Loucy (cell line): ENCODE results near the gene LIPN.

ENCODE experiments used
- H2AFZ ChIP-seq: fragments of 200-600 bp; sonication (generic); 2 replicates; pipeline ENCODE4 v1.6.0; 2016; ENCODE audit warnings: antibody characterized with exemption, mild to moderate bottlenecking, low read length, moderate library complexity
- H3F3A ChIP-seq: fragments of 200-600 bp; 2 replicates; pipeline ENCODE4 v1.6.0; 2016; ENCODE audit warnings: antibody characterized with exemption, low read depth, mild to moderate bottlenecking
- H3K27me3 ChIP-seq: fragments of 200-600 bp; sonication (generic); 2 replicates; pipeline ENCODE4 v1.6.1; 2014; ENCODE audit warnings: low read length, mild to moderate bottlenecking; ENCODE audit not compliant: insufficient read depth, poor library complexity, severe bottlenecking
- H3K36me3 ChIP-seq: fragments of 200-600 bp; sonication (generic); 2 replicates; pipeline ENCODE4 v1.6.1; 2016; ENCODE audit warnings: low read length; ENCODE audit not compliant: insufficient read depth
- H3K4me1 ChIP-seq: fragments of 200-600 bp; sonication (generic); 2 replicates; pipeline ENCODE4 v1.5.1; 2014; ENCODE audit warnings: low read length, mild to moderate bottlenecking; ENCODE audit not compliant: insufficient read depth, poor library complexity, severe bottlenecking
- H3K4me2 ChIP-seq: fragments of 200-600 bp; sonication (generic); 2 replicates; pipeline ENCODE4 v1.6.0; 2014; ENCODE audit warnings: antibody characterized with exemption, low read length, low read depth, mild to moderate bottlenecking; ENCODE audit not compliant: poor library complexity, severe bottlenecking
- H3K4me3 ChIP-seq: fragments of 200-600 bp; sonication (generic); 2 replicates; pipeline ENCODE4 v1.5.1; 2014; ENCODE audit warnings: low read length, mild to moderate bottlenecking, mixed read lengths; ENCODE audit not compliant: poor library complexity, severe bottlenecking
- H3K79me2 ChIP-seq: fragments of 200-600 bp; sonication (generic); 2 replicates; pipeline ENCODE4 v1.6.1; 2014; ENCODE audit warnings: low read length; ENCODE audit not compliant: insufficient read depth
- H3K9ac ChIP-seq: fragments of 200-600 bp; sonication (generic); 2 replicates; pipeline ENCODE4 v1.6.0; 2014; ENCODE audit warnings: mild to moderate bottlenecking, low read depth, low read length, moderate library complexity; ENCODE audit not compliant: poor library complexity, severe bottlenecking
- H3K9me2 ChIP-seq: fragments of 200-600 bp; sonication (generic); replicated peaks from 2 replicates; pipeline ENCODE4 v1.6.1; 2016; ENCODE audit warnings: low read depth, low read length, mixed read lengths
- H3K9me3 ChIP-seq: fragments of 200-600 bp; sonication (generic); 2 replicates; pipeline ENCODE4 v1.6.1; 2014; ENCODE audit warnings: mild to moderate bottlenecking, antibody characterized with exemption, low read length, low read depth; ENCODE audit not compliant: insufficient read depth
- H4K20me1 ChIP-seq: fragments of 200-600 bp; sonication (generic); 2 replicates; pipeline ENCODE4 v1.6.0; 2014; ENCODE audit warnings: antibody characterized with exemption, low read length, mild to moderate bottlenecking; ENCODE audit not compliant: insufficient read depth, poor library complexity, severe bottlenecking
- EZH2phosphoT487 ChIP-seq: fragments of 200-600 bp; IDR thresholded peaks from 2 replicates; pipeline ENCODE4 v1.6.1; 2018; ENCODE audit warnings: antibody characterized with exemption, mild to moderate bottlenecking, moderate library complexity, borderline replicate concordance
- TF ChIP-seq, protein P1 (sequence below): fragments of 200-600 bp; sonication (generic); conservative IDR thresholded peaks from 2 replicates; pipeline ENCODE4 v1.5.1; 2014; ENCODE audit warnings: mild to moderate bottlenecking, antibody characterized with exemption, low read length

LIPN gene

DNA sequence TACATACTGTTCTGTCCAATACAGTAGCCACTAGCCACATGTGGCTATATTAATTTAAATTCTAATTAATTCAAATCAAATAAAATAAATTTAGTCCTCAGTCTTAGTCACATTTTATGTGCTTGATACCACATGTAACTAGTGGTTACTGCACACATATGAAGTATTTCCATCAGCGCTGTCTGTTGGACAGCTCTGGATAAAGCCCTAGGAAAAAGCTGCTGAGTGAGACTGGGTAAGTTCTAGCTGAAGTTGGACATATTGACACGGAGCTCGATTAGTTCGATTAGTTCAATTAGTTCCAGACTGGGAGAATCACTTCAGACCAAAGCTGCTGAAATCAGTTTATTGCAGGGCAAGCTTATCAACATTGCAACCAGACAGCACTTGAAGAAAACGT lies 27.6 kb downstream of the LIPN start:
- Histone ChIP-seq H3K36me3 (no peaks in the 10 kb centered on the region), H3F3A (no peaks in the 10 kb centered on the region), H3K9me3 (no peaks in the 10 kb centered on the region), H3K4me3 (no peak overlapping the region), H4K20me1 (no peaks in the 10 kb centered on the region), H3K4me1 (peaks cover 10% of the 10 kb centered on the region), H3K9me2 (no peaks in the 10 kb centered on the region), H3K9ac (no peak overlapping the region), H3K4me2 (no peak overlapping the region), H3K79me2 (no peaks in the 10 kb centered on the region), H3K27me3 (no peaks in the 10 kb centered on the region), H2AFZ (no peak overlapping the region)
- TF ChIP-seq, protein P1, sequence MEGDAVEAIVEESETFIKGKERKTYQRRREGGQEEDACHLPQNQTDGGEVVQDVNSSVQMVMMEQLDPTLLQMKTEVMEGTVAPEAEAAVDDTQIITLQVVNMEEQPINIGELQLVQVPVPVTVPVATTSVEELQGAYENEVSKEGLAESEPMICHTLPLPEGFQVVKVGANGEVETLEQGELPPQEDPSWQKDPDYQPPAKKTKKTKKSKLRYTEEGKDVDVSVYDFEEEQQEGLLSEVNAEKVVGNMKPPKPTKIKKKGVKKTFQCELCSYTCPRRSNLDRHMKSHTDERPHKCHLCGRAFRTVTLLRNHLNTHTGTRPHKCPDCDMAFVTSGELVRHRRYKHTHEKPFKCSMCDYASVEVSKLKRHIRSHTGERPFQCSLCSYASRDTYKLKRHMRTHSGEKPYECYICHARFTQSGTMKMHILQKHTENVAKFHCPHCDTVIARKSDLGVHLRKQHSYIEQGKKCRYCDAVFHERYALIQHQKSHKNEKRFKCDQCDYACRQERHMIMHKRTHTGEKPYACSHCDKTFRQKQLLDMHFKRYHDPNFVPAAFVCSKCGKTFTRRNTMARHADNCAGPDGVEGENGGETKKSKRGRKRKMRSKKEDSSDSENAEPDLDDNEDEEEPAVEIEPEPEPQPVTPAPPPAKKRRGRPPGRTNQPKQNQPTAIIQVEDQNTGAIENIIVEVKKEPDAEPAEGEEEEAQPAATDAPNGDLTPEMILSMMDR = no peak
- TF ChIP-seq EZH2phosphoT487 = no peak

DNA sequence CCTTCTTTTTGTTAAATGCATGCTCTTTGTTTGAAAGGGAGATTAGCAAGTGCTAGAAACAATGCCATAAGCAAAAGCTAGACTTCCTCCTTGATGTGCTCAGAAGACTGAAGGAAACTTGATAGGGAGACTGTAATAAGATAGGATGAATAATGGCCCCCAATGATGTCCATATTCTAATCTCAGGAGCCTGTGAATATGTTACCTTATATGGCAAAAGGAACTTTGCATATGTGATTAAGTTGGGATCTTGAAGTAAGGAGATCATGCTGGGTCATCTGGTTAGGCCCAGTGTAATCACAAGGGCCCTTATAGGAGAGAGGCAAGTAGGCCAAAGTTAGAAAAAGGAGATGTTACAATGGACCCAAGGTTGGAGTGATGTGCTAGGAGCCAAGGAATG lies 29.1 kb downstream of the LIPN start:
- Histone ChIP-seq H3K27me3 (no peaks in the 10 kb centered on the region), H2AFZ (no peak overlapping the region), H3K79me2 (no peaks in the 10 kb centered on the region), H3K9me2 (no peaks in the 10 kb centered on the region), H3F3A (no peaks in the 10 kb centered on the region), H3K9me3 (no peaks in the 10 kb centered on the region), H3K4me3 (no peak overlapping the region), H3K4me1 (peaks cover 16% of the 10 kb centered on the region), H3K9ac (no peak overlapping the region), H3K4me2 (no peak overlapping the region), H4K20me1 (no peaks in the 10 kb centered on the region), H3K36me3 (no peaks in the 10 kb centered on the region)
- TF ChIP-seq, protein P1 = no peak
- TF ChIP-seq EZH2phosphoT487 = no peak

DNA sequence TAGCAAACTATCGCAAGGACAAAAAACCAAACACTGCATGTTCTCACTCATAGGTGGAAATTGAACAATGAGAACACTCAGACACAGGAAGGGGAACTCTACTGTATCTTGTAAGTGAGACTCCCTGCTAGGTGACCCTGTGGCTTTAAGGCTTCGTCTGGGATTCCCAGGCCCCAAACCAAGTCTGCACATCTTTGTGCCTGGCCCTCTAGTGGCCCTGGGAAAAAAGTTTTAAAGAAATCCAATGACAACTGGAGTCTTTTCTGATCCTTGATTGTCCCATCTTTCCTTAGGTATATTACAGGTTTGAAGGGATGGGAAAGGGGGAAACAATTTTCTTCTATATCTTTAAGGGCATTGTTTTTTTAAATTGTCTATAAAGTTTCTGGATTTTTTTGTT lies 32.1 kb downstream of the LIPN start:
- no peak overlapping the region for H3K4me2 ChIP-seq
- H3K79me2 ChIP-seq = no peaks in the 10 kb centered on the region
- no peaks in the 10 kb centered on the region for H3K9me2 ChIP-seq
- no peak overlapping the region for H3K4me3 ChIP-seq
- TF ChIP-seq EZH2phosphoT487 = no peak
- TF ChIP-seq, protein P1 = peak; percentile 81
- H3F3A ChIP-seq = no peaks in the 10 kb centered on the region
- H3K36me3 ChIP-seq = no peaks in the 10 kb centered on the region
- H3K9me3 ChIP-seq = no peaks in the 10 kb centered on the region
- no peak overlapping the region for H3K9ac ChIP-seq
- H4K20me1 ChIP-seq = no peaks in the 10 kb centered on the region
- peaks cover 21% of the 10 kb centered on the region for H3K4me1 ChIP-seq
- H3K27me3 ChIP-seq = no peaks in the 10 kb centered on the region
- no peak overlapping the region for H2AFZ ChIP-seq
